KOPT-K1 (cell line): ENCODE measurements around the gene MYO18A.
A peak's percentile ranks its signal among the peaks of the same experiment; 100 is the strongest.

Experiments used
- H3K27ac ChIP-seq: fragments of 200-600 bp; sonication (generic); 2 replicates; pipeline ENCODE4 v1.5.1; 2016; ENCODE audit warnings: antibody characterized with exemption, mild to moderate bottlenecking, low read depth, low read length; ENCODE audit not compliant: poor library complexity, severe bottlenecking
- H3K36me3 ChIP-seq: fragments of 200-600 bp; sonication (generic); 2 replicates; pipeline ENCODE4 v1.5.1; 2017; ENCODE audit warnings: antibody characterized with exemption, mild to moderate bottlenecking, low read length, moderate library complexity; ENCODE audit not compliant: insufficient read depth
- H3K9me3 ChIP-seq: fragments of 200-600 bp; sonication (generic); 2 replicates; pipeline ENCODE4 v1.5.1; 2017; ENCODE audit warnings: antibody characterized with exemption, low read length, mild to moderate bottlenecking; ENCODE audit not compliant: insufficient read depth, poor library complexity, severe bottlenecking

MYO18A gene

GRCh38 chr17:29070781-29071180 is 109.4 kb downstream of the MYO18A start:
- peaks cover 3% of the 10 kb centered on the region; the same call in 1 of the 2 replicates for H3K36me3 ChIP-seq
- no peak overlapping the region for H3K27ac ChIP-seq
- H3K9me3 ChIP-seq, result no peaks in the 10 kb centered on the region

GRCh38 chr17:29070308-29070707 is 109.9 kb downstream of the MYO18A start:
- Histone ChIP-seq H3K36me3 (no peaks in the 10 kb centered on the region), H3K9me3 (no peaks in the 10 kb centered on the region), H3K27ac (no peak overlapping the region)

- H3K27ac ChIP-seq, result no peak overlapping the region
- no peaks in the 10 kb centered on the region for H3K9me3 ChIP-seq
These were observed 110.6 kb downstream of the MYO18A start for GRCh38 chr17:29069526-29070041.

DNA sequence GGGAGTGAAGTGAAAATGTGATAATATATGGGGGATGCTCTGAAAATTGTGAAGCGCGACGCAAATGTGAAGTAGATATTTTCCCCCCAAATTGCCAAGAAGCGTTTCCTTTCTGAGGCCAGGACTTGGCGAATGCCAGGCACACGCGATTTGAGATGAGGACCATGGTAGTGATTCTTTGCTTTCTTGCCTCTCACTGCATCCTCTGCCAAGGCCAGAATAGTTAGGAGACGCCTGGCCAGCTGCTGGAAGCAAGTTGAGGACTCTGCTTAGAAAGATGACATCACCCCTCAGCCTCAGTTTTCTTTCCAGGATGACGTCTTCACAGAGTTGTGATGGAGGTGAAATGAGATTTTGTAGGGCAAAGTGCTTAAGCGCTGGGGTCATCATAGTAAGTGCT is 111.4 kb downstream of the MYO18A start:
- no peaks in the 10 kb centered on the region for H3K36me3 ChIP-seq
- no peaks in the 10 kb centered on the region for H3K9me3 ChIP-seq
- H3K27ac ChIP-seq, result no peak overlapping the region

More at GRCh38 chr17:29069526-29070041, 110.6 kb downstream of the MYO18A start:
- H3K36me3 ChIP-seq, result no peaks in the 10 kb centered on the region

DNA sequence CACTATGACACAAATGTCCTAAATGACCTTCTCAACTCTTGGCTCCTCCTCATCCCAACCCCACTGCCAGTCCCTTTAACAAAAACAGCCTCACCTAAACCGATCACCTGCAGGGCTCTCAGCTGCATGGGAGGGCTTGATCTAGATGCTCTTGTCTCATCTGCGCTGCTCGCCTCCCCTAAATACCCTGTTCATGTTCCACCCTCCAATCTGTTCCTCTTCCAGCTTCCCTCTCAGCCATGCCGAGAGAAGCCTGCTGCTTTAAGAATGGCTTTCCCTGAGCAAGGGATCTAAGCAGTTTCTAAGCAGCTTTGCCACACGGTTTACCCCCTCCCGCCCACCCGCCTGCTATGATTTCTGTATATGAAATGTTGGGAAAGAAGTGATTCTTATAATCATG is 113.6 kb downstream of the MYO18A start:
- Histone ChIP-seq H3K27ac (no peak overlapping the region), H3K9me3 (no peaks in the 10 kb centered on the region), H3K36me3 (no peaks in the 10 kb centered on the region)

DNA sequence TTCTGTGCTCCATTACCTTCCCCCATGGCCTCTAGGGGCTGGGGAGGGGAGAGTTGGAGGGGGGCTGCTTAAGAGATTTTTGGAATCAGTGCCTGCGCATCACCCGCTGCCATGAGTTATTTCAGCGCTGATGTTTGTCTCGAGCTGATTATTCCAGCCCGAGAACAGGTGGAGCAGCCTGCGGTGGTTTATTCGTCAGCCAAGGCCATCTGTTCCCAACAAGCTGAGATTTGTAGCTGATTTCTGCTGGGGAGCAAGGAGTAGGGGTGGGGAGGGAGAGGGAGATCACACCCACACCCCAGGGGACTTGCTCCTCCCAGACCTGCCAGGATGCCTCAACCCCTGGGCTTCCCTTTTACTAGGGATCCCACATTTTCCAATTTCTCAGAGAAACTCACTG is 114.2 kb downstream of the MYO18A start:
- H3K36me3 ChIP-seq, result no peaks in the 10 kb centered on the region
- no peak overlapping the region for H3K27ac ChIP-seq
- H3K9me3 ChIP-seq, result no peaks in the 10 kb centered on the region

GRCh38 chr17:29063992-29064391 is 116.2 kb downstream of the MYO18A start:
- no peaks in the 10 kb centered on the region for H3K9me3 ChIP-seq
- no peaks in the 10 kb centered on the region for H3K36me3 ChIP-seq
- H3K27ac ChIP-seq, result no peak overlapping the region

- no peaks in the 10 kb centered on the region for H3K9me3 ChIP-seq
- H3K36me3 ChIP-seq, result no peaks in the 10 kb centered on the region
- no peak overlapping the region for H3K27ac ChIP-seq
These were observed 118.0 kb downstream of the MYO18A start for GRCh38 chr17:29062215-29062614.

DNA sequence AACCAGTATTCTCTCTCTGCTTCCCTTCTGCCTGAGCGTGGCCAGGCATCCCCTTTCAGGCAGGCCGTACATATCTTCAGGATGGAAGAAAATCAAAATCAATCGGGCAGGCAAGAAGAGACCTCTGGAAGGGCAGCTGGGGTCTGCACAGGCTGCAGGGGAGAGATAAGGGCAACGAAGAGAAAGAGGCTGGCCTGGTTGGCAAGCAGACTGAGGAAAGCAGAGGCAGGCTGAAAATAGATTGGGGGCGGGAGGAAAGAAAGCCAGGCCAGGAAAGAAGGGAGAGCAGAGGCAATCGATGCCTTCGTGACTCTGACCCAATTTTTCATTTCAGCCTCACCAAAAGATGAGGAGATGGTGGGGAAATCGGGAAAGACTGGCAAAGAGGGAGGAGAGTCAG is 119.2 kb downstream of the MYO18A start:
- H3K9me3 ChIP-seq, result no peaks in the 10 kb centered on the region
- H3K27ac ChIP-seq, result no peak overlapping the region
- no peaks in the 10 kb centered on the region for H3K36me3 ChIP-seq

DNA sequence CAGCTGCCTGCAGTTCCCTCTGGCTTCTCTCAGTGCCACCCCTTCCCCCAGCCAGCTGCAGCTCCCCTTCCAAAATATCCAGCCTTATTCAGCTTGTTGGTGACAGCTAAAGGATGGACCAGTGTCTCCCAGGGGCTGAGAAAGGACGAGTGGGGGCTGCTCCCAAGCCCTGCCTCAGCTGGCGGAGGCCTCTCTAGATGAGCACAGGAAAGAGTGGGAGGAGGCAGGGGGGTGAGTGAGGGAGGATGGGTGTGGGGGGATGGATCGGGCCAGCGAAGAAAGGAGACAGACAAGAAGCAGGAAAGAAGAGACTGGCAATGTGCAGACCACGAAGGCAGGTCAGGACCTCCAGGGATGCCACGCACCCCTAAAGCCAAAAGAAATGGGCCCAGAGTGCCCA is 119.7 kb downstream of the MYO18A start:
- Histone ChIP-seq H3K36me3 (no peaks in the 10 kb centered on the region), H3K9me3 (no peaks in the 10 kb centered on the region), H3K27ac (peak overlapping the region; percentile 13)

- Histone ChIP-seq H3K36me3 (no peaks in the 10 kb centered on the region), H3K9me3 (no peaks in the 10 kb centered on the region), H3K27ac (no peak overlapping the region)
These were observed 120.9 kb downstream of the MYO18A start for GRCh38 chr17:29059281-29059680.

- Histone ChIP-seq H3K9me3 (no peaks in the 10 kb centered on the region), H3K36me3 (no peaks in the 10 kb centered on the region), H3K27ac (no peak overlapping the region)
These were observed 121.8 kb downstream of the MYO18A start for GRCh38 chr17:29058391-29058790.

- Histone ChIP-seq H3K36me3 (no peaks in the 10 kb centered on the region), H3K27ac (no peak overlapping the region), H3K9me3 (no peaks in the 10 kb centered on the region)
These were observed 122.8 kb downstream of the MYO18A start for GRCh38 chr17:29057361-29057760.

DNA sequence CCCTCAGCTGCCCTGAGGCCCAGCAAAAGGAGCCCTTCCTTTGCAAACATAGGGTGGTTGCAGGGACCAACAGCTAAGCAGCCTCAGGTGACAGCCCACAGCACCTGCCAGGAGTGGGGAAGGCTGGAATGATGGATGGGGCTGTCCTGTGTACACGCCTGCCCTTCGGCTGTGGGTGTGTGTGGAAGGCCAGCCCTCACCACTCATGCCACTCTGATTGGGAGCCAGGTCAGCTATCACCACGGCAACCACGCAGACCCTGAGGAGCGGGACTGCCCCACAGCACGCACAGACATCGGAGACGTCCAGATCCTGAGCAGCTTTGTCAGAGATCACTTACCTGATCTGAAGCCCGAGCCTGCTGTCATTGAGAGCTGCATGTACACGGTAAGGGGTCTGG is 125.4 kb downstream of the MYO18A start:
- no peaks in the 10 kb centered on the region for H3K36me3 ChIP-seq
- H3K27ac ChIP-seq, result no peak overlapping the region
- H3K9me3 ChIP-seq, result no peaks in the 10 kb centered on the region

DNA sequence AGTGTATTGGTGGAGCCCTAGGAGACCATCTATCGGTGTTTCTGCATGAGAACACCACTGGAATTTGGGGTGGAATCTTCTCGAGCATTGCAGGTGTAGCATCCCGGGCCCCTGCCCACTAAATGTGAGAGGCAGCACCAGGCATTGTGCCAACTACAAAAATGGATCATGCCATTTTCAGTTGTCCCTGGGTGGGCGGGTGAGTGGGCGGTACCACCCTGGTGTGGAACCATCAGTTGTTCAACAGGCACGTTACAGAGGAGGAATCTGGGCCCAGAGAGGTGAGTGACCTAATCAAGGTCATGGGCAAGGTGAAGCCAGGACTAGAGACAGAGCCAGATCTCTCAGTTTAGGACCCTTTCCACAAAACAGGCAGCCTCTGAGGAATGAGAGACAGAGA is 128.5 kb downstream of the MYO18A start:
- Histone ChIP-seq H3K36me3 (no peaks in the 10 kb centered on the region), H3K9me3 (no peaks in the 10 kb centered on the region), H3K27ac (no peak overlapping the region)

- Histone ChIP-seq H3K27ac (no peak overlapping the region), H3K36me3 (no peaks in the 10 kb centered on the region), H3K9me3 (no peaks in the 10 kb centered on the region)
These were observed 129.0 kb downstream of the MYO18A start for GRCh38 chr17:29051194-29051593.

GRCh38 chr17:29050176-29050575 is 130.0 kb downstream of the MYO18A start:
- no peak overlapping the region for H3K27ac ChIP-seq
- H3K36me3 ChIP-seq, result no peaks in the 10 kb centered on the region

More at GRCh38 chr17:29050176-29050575, 130.0 kb downstream of the MYO18A start:
- no peaks in the 10 kb centered on the region for H3K9me3 ChIP-seq
